H1 (cell line): ENCODE data around the gene MTFR2. TPM values are rescaled to one million over a fixed set of nuclear protein-coding genes. Genes with fewer than 3 reads are reported as not detected.

Source experiments
- CTCF ChIA-PET: fragments of 300-600 bp; sonication (Branson Sonifier 250); formaldehyde crosslinking; loops from one replicate; lab custom pipeline; 2021; ENCODE audit not compliant: partially characterized antibody; lab: Charles Lee
- POLR2A ChIA-PET: fragments of 300-600 bp; sonication (Branson Sonifier 250); formaldehyde crosslinking; loops from one replicate; lab custom pipeline; 2021; ENCODE audit warnings: inconsistent platforms; ENCODE audit not compliant: partially characterized antibody; lab: Charles Lee
- DNase-seq, 2 experiments: peaks; one replicate each; pipeline versions ENCODE4 v3.0.0 to v3.0.0-alpha.2; 2010 to 2022; ENCODE audit warnings: low spot score in 2 of 2, low read depth in 1 of 2, mixed read lengths in 1 of 2
- FAIRE-seq: peaks from 2 replicates; lab custom pipeline; 2011; peaks lifted over from hg19 to GRCh38; lab: Jason Lieb, UNC
- H2AFZ ChIP-seq: 2 replicates; pipeline ENCODE4 v1.8.1; 2012; ENCODE audit warnings: low read length, inconsistent platforms
- H2AK5ac ChIP-seq: 2 replicates; pipeline ENCODE4 v1.6.1; 2013; ENCODE audit warnings: low read depth, low read length
- H2BK120ac ChIP-seq: replicated peaks from 2 replicates; pipeline ENCODE3; 2013; ENCODE audit warnings: low read depth, low read length, inconsistent platforms
- H2BK12ac ChIP-seq: 2 replicates; pipeline ENCODE4 v1.6.1; 2013; ENCODE audit warnings: low read depth, low read length
- H2BK15ac ChIP-seq: 2 replicates; pipeline ENCODE4 v1.6.1; 2013; ENCODE audit warnings: low read length
- H2BK20ac ChIP-seq: 2 replicates; pipeline ENCODE4 v1.6.1; 2013; ENCODE audit warnings: low read length
- H2BK5ac ChIP-seq: 2 replicates; pipeline ENCODE4 v1.6.1; 2013; ENCODE audit warnings: low read depth, low read length
- H3K14ac ChIP-seq: 2 replicates; pipeline ENCODE4 v1.6.1; 2013; ENCODE audit warnings: inconsistent platforms; ENCODE audit not compliant: insufficient read length
- H3K18ac ChIP-seq: 2 replicates; pipeline ENCODE4 v1.6.1; 2013; ENCODE audit warnings: low read length; ENCODE audit errors: extremely low read depth
- H3K23ac ChIP-seq: 2 replicates; pipeline ENCODE4 v1.6.1; 2013; ENCODE audit warnings: inconsistent platforms; ENCODE audit not compliant: insufficient read length
- H3K23me2 ChIP-seq: 2 replicates; pipeline ENCODE4 v1.6.1; 2013; ENCODE audit warnings: low read depth, low read length
- H3K27ac ChIP-seq: 2 replicates; pipeline ENCODE4 v1.6.1; 2011; ENCODE audit warnings: low read depth, low read length, inconsistent platforms
- H3K27me3 ChIP-seq, 4 experiments: replicated peaks in 1 of 4; 1 replicate in 1 of 4; 2 replicates in 3 of 4; pipeline versions ENCODE4 v1.6.1 to v1.8.1; 2011 to 2013; ENCODE audit warnings: low read length in 3 of 4, mild to moderate bottlenecking in 3 of 4, inconsistent platforms in 2 of 4, mixed read lengths in 2 of 4, moderate library complexity in 1 of 4; ENCODE audit not compliant: control insufficient read depth in 3 of 4, insufficient read depth in 3 of 4; ENCODE audit errors: extremely low read depth in 1 of 4
- H3K36me3 ChIP-seq, 4 experiments: 2 replicates each; pipeline versions ENCODE4 v1.6.1 to v1.8.1; 2011 to 2013; ENCODE audit warnings: mild to moderate bottlenecking in 4 of 4, low read length in 3 of 4, moderate library complexity in 2 of 4, control low read depth in 1 of 4, inconsistent platforms in 1 of 4; ENCODE audit not compliant: insufficient read depth in 4 of 4, control insufficient read depth in 2 of 4
- H3K4ac ChIP-seq: replicated peaks from 2 replicates; pipeline ENCODE3; 2013; ENCODE audit warnings: low read length, low read depth, mixed read lengths, inconsistent platforms; ENCODE audit not compliant: insufficient read length
- H3K4me1 ChIP-seq, 4 experiments: replicated peaks in 1 of 4; 1 replicate in 1 of 4; 2 replicates in 3 of 4; pipeline versions ENCODE4 v1.6.1 to v1.8.1; 2011 to 2013; ENCODE audit warnings: low read length in 3 of 4, inconsistent platforms in 2 of 4, mixed read lengths in 1 of 4; ENCODE audit not compliant: insufficient read depth in 4 of 4, control insufficient read depth in 3 of 4
- H3K4me2 ChIP-seq, 2 experiments: 2 replicates each; pipeline versions ENCODE4 v1.6.1 to v1.8.1; 2011 to 2013; ENCODE audit warnings: low read depth in 2 of 2, low read length in 2 of 2, control low read depth in 1 of 2, inconsistent platforms in 1 of 2, mild to moderate bottlenecking in 1 of 2; ENCODE audit not compliant: insufficient read depth in 1 of 2
- H3K4me3 ChIP-seq, 4 experiments: fragments of 200-600, 300-600 bp in 1 of 4; sonication (generic), shearing (Covaris generic), sonication (Bioruptor Twin) in 1 of 4; 2 replicates each; pipeline versions ENCODE4 v1.5.1 to v1.8.1; 2011 to 2016; ENCODE audit warnings: low read length in 4 of 4, low read depth in 3 of 4, control low read depth in 2 of 4, inconsistent platforms in 2 of 4, mild to moderate bottlenecking in 2 of 4, mixed read lengths in 1 of 4, moderate library complexity in 1 of 4; ENCODE audit not compliant: insufficient read depth in 2 of 4; ENCODE audit errors: extremely low read depth in 1 of 4
- H3K56ac ChIP-seq: replicated peaks from 2 replicates; pipeline ENCODE3; 2013; ENCODE audit warnings: low read depth, mild to moderate bottlenecking, mixed read lengths, low read length, inconsistent platforms; ENCODE audit not compliant: insufficient read length
- H3K79me1 ChIP-seq: 2 replicates; pipeline ENCODE4 v1.6.1; 2013; ENCODE audit warnings: low read depth, low read length, control low read depth
- H3K79me2 ChIP-seq, 2 experiments: 2 replicates each; pipeline versions ENCODE4 v1.6.1 to v1.8.1; 2012 to 2013; ENCODE audit warnings: low read length in 2 of 2, mild to moderate bottlenecking in 2 of 2, inconsistent platforms in 1 of 2; ENCODE audit not compliant: insufficient read depth in 2 of 2, control insufficient read depth in 1 of 2
- H3K9ac ChIP-seq, 4 experiments: replicated peaks in 1 of 4; 1 replicate in 1 of 4; 2 replicates in 3 of 4; pipeline versions ENCODE4 v1.6.1 to v1.8.1; 2011 to 2013; ENCODE audit warnings: low read depth in 3 of 4, low read length in 3 of 4, control low read depth in 2 of 4, mild to moderate bottlenecking in 2 of 4, moderate library complexity in 2 of 4, inconsistent platforms in 1 of 4; ENCODE audit errors: extremely low read depth in 1 of 4
- H3K9me3 ChIP-seq, 2 experiments: 2 replicates each; pipeline versions ENCODE4 v1.6.1 to v1.8.1; 2012 to 2013; ENCODE audit warnings: mild to moderate bottlenecking in 2 of 2, moderate library complexity in 2 of 2, control low read depth in 1 of 2, inconsistent platforms in 1 of 2, low read depth in 1 of 2, low read length in 1 of 2, mixed read lengths in 1 of 2; ENCODE audit not compliant: insufficient read depth in 2 of 2
- H4K20me1 ChIP-seq, 2 experiments: replicated peaks in 1 of 2; 2 replicates each; pipeline versions ENCODE3 to v1.8.1; 2011 to 2013; ENCODE audit warnings: inconsistent platforms in 2 of 2, low read length in 2 of 2, mild to moderate bottlenecking in 1 of 2; ENCODE audit not compliant: insufficient read depth in 2 of 2, control insufficient read depth in 1 of 2
- H4K5ac ChIP-seq: 2 replicates; pipeline ENCODE4 v1.6.1; 2013; ENCODE audit warnings: low read length, low read depth, mixed read lengths, inconsistent platforms; ENCODE audit not compliant: insufficient read length
- H4K8ac ChIP-seq: 2 replicates; pipeline ENCODE4 v1.8.0; 2013; ENCODE audit warnings: mild to moderate bottlenecking, moderate library complexity, low read length, inconsistent platforms; ENCODE audit not compliant: insufficient read depth; ENCODE audit errors: extremely low read depth
- H4K91ac ChIP-seq: replicated peaks from 2 replicates; pipeline ENCODE3; 2013; ENCODE audit warnings: low read length, mixed read lengths, inconsistent platforms; ENCODE audit not compliant: insufficient read length
- BACH1 ChIP-seq: IDR thresholded peaks from 2 replicates; pipeline ENCODE4 v1.6.1; 2012; ENCODE audit warnings: low read length, improper control_type of control experiment
- CBX5 ChIP-seq: fragments of 300-800, 300-1000 bp; sonication (generic); IDR thresholded peaks from 2 replicates; pipeline ENCODE4 v1.7.1; 2016; ENCODE audit warnings: antibody characterized with exemption, low read length, low read depth
- EGR1 ChIP-seq: IDR thresholded peaks from 2 replicates; pipeline ENCODE4 v1.6.1; 2011; ENCODE audit warnings: low read depth, low read length, borderline replicate concordance
- EZH2 ChIP-seq: fragments of 200-600 bp; sonication (generic); IDR thresholded peaks from 2 replicates; pipeline ENCODE4 v1.7.1; 2012; ENCODE audit warnings: low read depth, mild to moderate bottlenecking, moderate library complexity, low read length, inconsistent platforms; ENCODE audit not compliant: severe bottlenecking
- MAFK ChIP-seq: IDR thresholded peaks from 2 replicates; pipeline ENCODE4 v1.6.1; 2012; ENCODE audit warnings: low read depth, mild to moderate bottlenecking, improper control_type of control experiment, low read length
- NRF1 ChIP-seq: IDR thresholded peaks from 2 replicates; pipeline ENCODE4 v1.6.1; 2011; ENCODE audit warnings: mild to moderate bottlenecking, low read depth, low read length, improper control_type of control experiment
- RBBP5 ChIP-seq: IDR thresholded peaks from 2 replicates; pipeline ENCODE4 v1.7.1; 2012; ENCODE audit warnings: low read depth, mild to moderate bottlenecking, inconsistent platforms, low read length, moderate library complexity, borderline replicate concordance
- SUZ12 ChIP-seq: fragments of 200-600 bp; sonication (generic); IDR thresholded peaks from 2 replicates; pipeline ENCODE4 v1.6.1; 2012; ENCODE audit warnings: mild to moderate bottlenecking, inconsistent platforms, low read length, moderate library complexity, mixed read lengths
- WGBS, 2 experiments: shearing (Covaris generic) in 1 of 2; methylation state at CpG; one replicate each; pipeline versions ENCODE4 v1.1.6 to v1.1.7; 2013 to 2015; ENCODE audit warnings: low lambda C conversion rate in 2 of 2, mixed read lengths in 2 of 2, inconsistent platforms in 1 of 2, low coverage in 1 of 2, missing lambda C conversion rate in 1 of 2; ENCODE audit not compliant: insufficient replicate concordance in 2 of 2, insufficient coverage in 1 of 2, insufficient read length in 1 of 2; ENCODE audit errors: extremely low coverage in 1 of 2, missing lambda C conversion rate in 1 of 2; 5-methylcytosine and 5-hydroxymethylcytosine counted together
- polyA plus RNA-seq, 7 experiments: library from polyadenylated mRNA; depleted of rRNA in 3 of 7; stranded (reverse) in 5 of 7; unstranded in 2 of 7; fragments of >200 nt in 5 of 7; fragments of 200-250 nt in 2 of 7; gene quantifications; 1 replicate in 5 of 7; 2 replicates in 1 of 7; 4 replicates in 1 of 7; pipeline versions ENCODE4 v1.2.1 to v1.2.3, GENCODE V29; 2011 to 2013; ENCODE audit warnings: missing spikeins in 2 of 7, mixed read lengths in 2 of 7
- total RNA-seq: library from RNA; stranded (reverse); fragmentation: NEBNext Ultra II Directional; extraction: Animal tissue kit (Norgen Biotek cat#: 25700); gene quantifications from 2 replicates; pipeline ENCODE4 v1.2.1, GENCODE V29; 2021

The MTFR2 gene
- total and polyA plus RNA-seq, 2 of the 8 experiments (the other 6 are each of a cell fraction or from before 2014, with no cell fraction given): 8.5 to 10.7 TPM

GRCh38 chr6:136252441-136252840 is 2.3 kb upstream of the MTFR2 start:
- WGBS, 2 experiments: 93 to 100% methylated on average over 1 to 2 of the region's 2 CpGs
- H2AK5ac ChIP-seq: no peak overlapping the region
- H2BK120ac ChIP-seq: no peak overlapping the region
- H3K9ac ChIP-seq: no peak overlapping the region
- no peak overlapping the region for H2BK20ac ChIP-seq
- peaks cover 0 to 3% (median 0%) of the 10 kb centered on the region in 4 experiments; a peak in 2 of 7 replicates for H3K4me1 ChIP-seq
- H3K36me3 ChIP-seq: peaks cover 0 to under 1% (median 0%) of the 10 kb centered on the region in 4 experiments; a peak in 2 of 8 replicates
- no peak overlapping the region for H3K4me2 ChIP-seq
- H3K4me3 ChIP-seq: no peak overlapping the region
- H2BK5ac ChIP-seq: no peak overlapping the region
- ChIA-PET POLR2A (interaction anchor here (3.6 to 11.1 kb wide), 2 partner anchors 11 to 36 kb away, joined by 11 to 115 read pairs; partner anchors contain the start of gene BCLAF1), CTCF (interaction anchor here (1.1 to 2.5 kb wide), 2 partner anchors 11 to 298 kb away, joined by 4 to 6 read pairs; partner anchors contain the start of gene MAP7)
- no peak overlapping the region for H3K18ac ChIP-seq
- H3K27me3 ChIP-seq: no peaks in the 10 kb centered on the region
- H4K91ac ChIP-seq: no peak overlapping the region
- H4K8ac ChIP-seq: no peak overlapping the region
- H2BK15ac ChIP-seq: no peak overlapping the region
- H3K14ac ChIP-seq: no peak overlapping the region
- H3K79me1 ChIP-seq: no peaks in the 10 kb centered on the region
- H3K27ac ChIP-seq: no peak overlapping the region
- DNase-seq (no peak), FAIRE-seq (no peak)
- no peak overlapping the region for H3K56ac ChIP-seq
- peaks cover 0 to 6% of the 10 kb centered on the region in 2 experiments; a peak in 2 of 4 replicates for H3K79me2 ChIP-seq
- no peaks in the 10 kb centered on the region for H4K20me1 ChIP-seq
- H2BK12ac ChIP-seq: no peak overlapping the region
- no peaks in the 10 kb centered on the region for H3K9me3 ChIP-seq
- no peak overlapping the region for H3K23ac ChIP-seq
- H3K4ac ChIP-seq: no peak overlapping the region
- H4K5ac ChIP-seq: no peak overlapping the region
- H3K23me2 ChIP-seq: peaks cover 2% of the 10 kb centered on the region; the same call in 1 of the 2 replicates
- no peak overlapping the region for H2AFZ ChIP-seq
- TF ChIP-seq RBBP5 (no peak), NRF1 (no peak), EZH2 (no peak), BACH1 (no peak), SUZ12 (no peak), MAFK (no peak), CBX5 (no peak), EGR1 (no peak)
